HepG2 (cell line): ENCODE data around the gene RACGAP1. TPM values are rescaled to one million over a fixed set of nuclear protein-coding genes. Genes with fewer than 3 reads are reported as not detected.

ENCODE experiments used
- EHMT2 ChIP-seq: fragments of 200-600 bp; sonication (generic); IDR thresholded peaks from 2 replicates; pipeline ENCODE4 v1.7.0; 2017; ENCODE audit warnings: antibody characterized with exemption, low read depth, low read length, borderline replicate concordance
- GABPB1 ChIP-seq: IDR thresholded peaks from 2 replicates; pipeline ENCODE4 v1.6.1; 2016; ENCODE audit warnings: mild to moderate bottlenecking, missing genetic modification reagents, moderate library complexity, missing compliant biosample characterization
- RBM39 ChIP-seq: fragments of 200-400 bp; formaldehyde crosslinking; IDR thresholded peaks from one replicate; pipeline ENCODE4 v1.6.1; 2018; ENCODE audit warnings: antibody characterized with exemption, mild to moderate bottlenecking, low read depth, low read length; ENCODE audit not compliant: poor library complexity, severe bottlenecking
- SMAD9 ChIP-seq: sonication (generic); formaldehyde crosslinking; IDR thresholded peaks from 2 replicates; pipeline ENCODE4 v1.5.1; 2020; ENCODE audit warnings: mild to moderate bottlenecking, missing genetic modification reagents
- U2AF1 ChIP-seq: fragments of 200-400 bp; formaldehyde crosslinking; optimal IDR thresholded peaks from 2 replicates; pipeline ENCODE3; 2017; ENCODE audit warnings: mild to moderate bottlenecking, low read depth, low read length
- XRCC5 ChIP-seq: fragments of 200-400 bp; formaldehyde crosslinking; optimal IDR thresholded peaks from 2 replicates; pipeline ENCODE3; 2017; ENCODE audit warnings: mild to moderate bottlenecking, low read length
- ZBTB1 ChIP-seq: sonication (generic); formaldehyde crosslinking; IDR thresholded peaks from 2 replicates; pipeline ENCODE4 v1.4.0; 2020; ENCODE audit warnings: missing genetic modification reagents, borderline replicate concordance
- ZC3H4 ChIP-seq: sonication (generic); formaldehyde crosslinking; IDR thresholded peaks from 2 replicates; pipeline ENCODE4 v1.4.0; 2020; ENCODE audit warnings: missing genetic modification reagents, borderline replicate concordance
- ZNF451 ChIP-seq: sonication (generic); formaldehyde crosslinking; IDR thresholded peaks from 2 replicates; pipeline ENCODE4 v1.5.0; 2020; ENCODE audit warnings: mild to moderate bottlenecking, missing genetic modification reagents
- ZNF557 ChIP-seq: sonication (generic); formaldehyde crosslinking; IDR thresholded peaks from 2 replicates; pipeline ENCODE4 v1.4.0; 2020; ENCODE audit warnings: missing genetic modification reagents
- ZNF652 ChIP-seq: IDR thresholded peaks from 2 replicates; pipeline ENCODE4 v1.6.1; 2016; ENCODE audit warnings: low read depth, borderline replicate concordance
- polyA plus RNA-seq, 8 experiments: library from polyadenylated mRNA; depleted of rRNA in 3 of 8; stranded (reverse) in 7 of 8; unstranded in 1 of 8; fragments of >200 nt; fragmentation: Illumina TruSeq in 4 of 8; extraction: Trizol in 4 of 8; gene quantifications; 2 replicates each; pipeline versions ENCODE4 v1.2.1 to v1.2.3, GENCODE V29; 2011 to 2016; ENCODE audit warnings: low read depth in 4 of 8, missing spikeins in 1 of 8, mixed read lengths in 1 of 8; ENCODE audit not compliant: insufficient read depth in 1 of 8
- total RNA-seq, 5 experiments: library from RNA; depleted of rRNA; stranded (reverse); fragments of >200 nt; fragmentation: Illumina TruSeq; extraction: Trizol; gene quantifications; 2 replicates each; pipeline ENCODE4 v1.2.3, GENCODE V29; 2016; ENCODE audit warnings: low read depth in 1 of 5
- TF ChIP-seq, protein P1 (sequence below): sonication (generic); formaldehyde crosslinking; IDR thresholded peaks from 2 replicates; pipeline ENCODE4 v1.4.0; 2020; ENCODE audit warnings: mild to moderate bottlenecking, missing genetic modification reagents
- TF ChIP-seq, protein P2 (sequence below): sonication (generic); formaldehyde crosslinking; IDR thresholded peaks from 2 replicates; pipeline ENCODE4 v1.5.1; 2020; ENCODE audit warnings: mild to moderate bottlenecking, missing genetic modification reagents, borderline replicate concordance
- TF ChIP-seq, protein P3 (sequence below), 2 experiments: sonication (generic) in 1 of 2; formaldehyde crosslinking in 1 of 2; IDR thresholded peaks; 2 replicates each; pipeline versions ENCODE4 v1.4.0 to v1.6.1; 2016 to 2020; ENCODE audit warnings: borderline replicate concordance in 1 of 2, low read depth in 1 of 2, mild to moderate bottlenecking in 1 of 2, missing genetic modification reagents in 1 of 2

Gene RACGAP1
- total and polyA plus RNA-seq, 2 of the 13 experiments (the other 11 are each of a cell fraction or from before 2014, with no cell fraction given): 16.7 to 57.9 TPM

DNA sequence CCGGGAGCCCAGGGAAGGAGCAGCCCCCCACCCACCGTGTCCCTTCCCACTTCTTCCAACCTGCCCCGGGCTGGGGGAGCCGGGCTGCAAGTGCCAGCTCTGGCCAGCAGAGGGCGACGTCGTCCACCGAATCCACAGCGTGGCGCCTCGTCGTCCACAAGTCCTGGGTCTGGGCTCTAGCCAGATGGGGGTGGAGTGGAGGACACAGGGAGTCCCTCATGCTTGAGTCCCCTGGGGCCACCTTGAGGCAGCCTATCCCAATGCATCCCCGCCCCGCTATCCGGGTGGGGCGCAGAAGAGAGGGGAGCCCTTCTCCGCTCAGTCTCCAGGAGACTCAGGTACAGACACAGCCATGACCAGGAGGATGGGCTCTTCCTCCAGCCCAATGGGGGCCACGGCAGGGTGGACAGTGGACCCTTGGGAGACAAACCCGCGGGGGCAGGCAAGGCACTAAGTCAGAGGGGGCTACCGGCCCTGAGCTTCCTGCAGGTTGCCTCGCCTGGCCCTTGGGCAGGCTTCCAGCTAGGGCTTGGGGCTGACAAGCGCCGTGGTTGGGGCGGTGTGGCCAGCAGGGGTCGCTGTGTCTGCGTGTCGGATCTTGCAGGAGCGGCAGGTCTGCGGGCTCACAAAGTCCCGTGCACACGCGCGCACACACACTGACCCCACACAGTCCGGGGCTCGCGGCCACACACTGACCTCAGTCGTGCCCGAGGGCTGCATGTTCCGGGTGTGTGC, 58.1 kb downstream of the RACGAP1 start (continued):
- TF ChIP-seq GABPB1 (CRISPR knock-in tag): peak; percentile 58; the same call in 1 of the 2 replicates
- TF ChIP-seq SMAD9 (CRISPR knock-in tag): 0 out of 2 replicates have a peak, but pooled peaks have one; percentile 68
- TF ChIP-seq U2AF1: no peak
- peak; percentile 80; the same call in 1 of the 2 replicates for TF ChIP-seq ZNF451 (CRISPR knock-in tag)
- TF ChIP-seq ZBTB1 (CRISPR knock-in tag): no peak
- peak; percentile 68 for TF ChIP-seq RBM39
- no peak for TF ChIP-seq ZNF557 (CRISPR knock-in tag)
- peak; percentile 56; the same call in 1 of the 2 replicates for TF ChIP-seq EHMT2
- TF ChIP-seq, protein P1, sequence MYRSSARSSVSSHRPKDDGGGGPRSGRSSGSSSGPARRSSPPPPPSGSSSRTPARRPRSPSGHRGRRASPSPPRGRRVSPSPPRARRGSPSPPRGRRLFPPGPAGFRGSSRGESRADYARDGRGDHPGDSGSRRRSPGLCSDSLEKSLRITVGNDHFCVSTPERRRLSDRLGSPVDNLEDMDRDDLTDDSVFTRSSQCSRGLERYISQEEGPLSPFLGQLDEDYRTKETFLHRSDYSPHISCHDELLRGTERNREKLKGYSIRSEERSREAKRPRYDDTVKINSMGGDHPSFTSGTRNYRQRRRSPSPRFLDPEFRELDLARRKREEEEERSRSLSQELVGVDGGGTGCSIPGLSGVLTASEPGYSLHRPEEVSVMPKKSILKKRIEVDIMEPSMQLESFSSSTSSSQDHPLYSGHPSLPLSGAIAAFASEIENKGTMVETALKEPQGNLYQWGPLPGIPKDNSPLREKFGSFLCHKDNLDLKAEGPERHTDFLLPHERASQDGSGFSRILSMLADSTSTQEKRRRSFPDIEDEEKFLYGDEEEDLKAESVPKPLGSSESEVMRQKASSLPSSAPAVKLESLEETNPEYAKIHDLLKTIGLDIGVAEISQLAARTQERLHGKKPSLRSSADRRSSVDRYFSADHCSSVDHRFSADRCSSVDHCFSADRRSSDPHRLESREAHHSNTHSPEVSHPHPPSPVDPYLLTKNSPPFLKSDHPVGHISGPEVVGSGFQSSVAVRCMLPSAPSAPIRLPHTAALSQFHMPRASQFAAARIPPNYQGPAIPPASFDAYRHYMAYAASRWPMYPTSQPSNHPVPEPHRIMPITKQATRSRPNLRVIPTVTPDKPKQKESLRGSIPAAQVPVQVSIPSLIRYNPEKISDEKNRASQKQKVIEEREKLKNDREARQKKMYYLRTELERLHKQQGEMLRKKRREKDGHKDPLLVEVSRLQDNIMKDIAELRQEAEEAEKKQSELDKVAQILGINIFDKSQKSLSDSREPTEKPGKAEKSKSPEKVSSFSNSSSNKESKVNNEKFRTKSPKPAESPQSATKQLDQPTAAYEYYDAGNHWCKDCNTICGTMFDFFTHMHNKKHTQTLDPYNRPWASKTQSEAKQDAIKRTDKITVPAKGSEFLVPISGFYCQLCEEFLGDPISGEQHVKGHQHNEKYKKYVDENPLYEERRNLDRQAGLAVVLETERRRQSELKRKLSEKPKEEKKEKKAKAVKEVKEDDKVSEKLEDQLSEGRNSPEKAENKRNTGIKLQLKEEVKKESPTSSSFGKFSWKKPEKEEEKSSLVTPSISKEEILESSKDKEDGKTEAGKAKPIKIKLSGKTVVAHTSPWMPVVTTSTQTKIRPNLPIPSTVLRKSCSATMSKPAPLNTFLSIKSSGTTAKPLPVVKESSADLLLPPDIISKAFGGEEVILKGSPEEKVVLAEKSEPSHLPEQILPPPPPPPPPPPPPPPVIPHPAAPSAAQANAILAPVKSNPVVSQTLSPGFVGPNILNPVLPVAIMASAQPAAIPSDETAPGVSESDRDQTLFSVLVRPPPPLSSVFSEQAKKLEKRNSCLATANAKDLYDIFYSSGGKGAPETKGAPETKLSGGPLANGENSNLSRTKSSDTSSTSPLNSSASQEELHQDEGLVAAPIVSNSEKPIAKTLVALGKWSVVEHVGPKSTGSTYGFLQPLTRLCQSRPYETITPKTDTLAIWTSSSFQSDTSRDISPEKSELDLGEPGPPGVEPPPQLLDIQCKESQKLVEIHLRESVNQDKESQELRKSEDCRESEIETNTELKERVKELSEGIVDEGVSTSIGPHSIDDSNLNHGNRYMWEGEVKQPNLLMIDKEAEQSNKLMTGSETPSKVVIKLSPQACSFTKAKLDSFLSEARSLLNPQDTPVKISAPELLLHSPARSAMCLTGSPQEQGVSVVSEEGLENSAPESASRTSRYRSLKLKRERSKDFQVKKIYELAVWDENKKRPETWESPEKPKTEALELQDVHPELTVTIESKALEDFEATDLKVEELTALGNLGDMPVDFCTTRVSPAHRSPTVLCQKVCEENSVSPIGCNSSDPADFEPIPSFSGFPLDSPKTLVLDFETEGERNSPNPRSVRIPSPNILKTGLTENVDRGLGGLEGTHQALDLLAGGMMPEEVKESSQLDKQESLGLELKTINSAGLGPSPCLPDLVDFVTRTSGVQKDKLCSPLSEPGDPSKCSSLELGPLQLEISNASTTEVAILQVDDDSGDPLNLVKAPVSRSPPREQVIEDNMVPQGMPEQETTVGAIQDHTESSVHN (CRISPR knock-in tag): no peak
- no peak for TF ChIP-seq ZC3H4 (CRISPR knock-in tag)
- no peak for TF ChIP-seq ZNF652 (CRISPR knock-in tag)
- TF ChIP-seq, protein P2, sequence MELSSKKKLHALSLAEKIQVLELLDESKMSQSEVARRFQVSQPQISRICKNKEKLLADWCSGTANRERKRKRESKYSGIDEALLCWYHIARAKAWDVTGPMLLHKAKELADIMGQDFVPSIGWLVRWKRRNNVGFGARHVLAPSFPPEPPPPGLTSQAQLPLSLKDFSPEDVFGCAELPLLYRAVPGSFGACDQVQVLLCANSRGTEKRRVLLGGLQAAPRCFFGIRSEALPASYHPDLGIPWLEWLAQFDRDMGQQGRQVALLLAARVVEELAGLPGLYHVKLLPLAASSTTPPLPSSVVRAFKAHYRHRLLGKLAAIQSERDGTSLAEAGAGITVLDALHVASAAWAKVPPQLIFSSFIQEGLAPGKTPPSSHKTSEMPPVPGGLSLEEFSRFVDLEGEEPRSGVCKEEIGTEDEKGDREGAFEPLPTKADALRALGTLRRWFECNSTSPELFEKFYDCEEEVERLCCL: no peak; the same call in 1 of the 2 replicates
- TF ChIP-seq, protein P3, sequence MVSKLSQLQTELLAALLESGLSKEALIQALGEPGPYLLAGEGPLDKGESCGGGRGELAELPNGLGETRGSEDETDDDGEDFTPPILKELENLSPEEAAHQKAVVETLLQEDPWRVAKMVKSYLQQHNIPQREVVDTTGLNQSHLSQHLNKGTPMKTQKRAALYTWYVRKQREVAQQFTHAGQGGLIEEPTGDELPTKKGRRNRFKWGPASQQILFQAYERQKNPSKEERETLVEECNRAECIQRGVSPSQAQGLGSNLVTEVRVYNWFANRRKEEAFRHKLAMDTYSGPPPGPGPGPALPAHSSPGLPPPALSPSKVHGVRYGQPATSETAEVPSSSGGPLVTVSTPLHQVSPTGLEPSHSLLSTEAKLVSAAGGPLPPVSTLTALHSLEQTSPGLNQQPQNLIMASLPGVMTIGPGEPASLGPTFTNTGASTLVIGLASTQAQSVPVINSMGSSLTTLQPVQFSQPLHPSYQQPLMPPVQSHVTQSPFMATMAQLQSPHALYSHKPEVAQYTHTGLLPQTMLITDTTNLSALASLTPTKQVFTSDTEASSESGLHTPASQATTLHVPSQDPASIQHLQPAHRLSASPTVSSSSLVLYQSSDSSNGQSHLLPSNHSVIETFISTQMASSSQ (IDR thresholded peaks at IDR 0.05; ENCODE audit: low read depth): no peak
- TF ChIP-seq, protein P3 (CRISPR knock-in tag; IDR thresholded peaks at IDR 0.05; ENCODE audit: borderline replicate concordance): 0 out of 2 replicates have a peak, but pooled peaks have one; percentile 28
- peak; percentile 12 for TF ChIP-seq XRCC5
